Effector memory CD8-positive, alpha-beta T cell (primary cell): ENCODE data around the gene GCAT.
"Not testable (repeated sequence)": the region's sequence is repeated elsewhere in the genome, so short reads cannot be mapped to it uniquely, and the experiment has no call there.

ENCODE experiments used
- ATAC-seq: fragments of 150-1000 bp; cut with Tn5 transposase; replicated peaks from 2 replicates; pipeline ENCODE4 v1.10.0; 2021; ENCODE audit warnings: mild to moderate bottlenecking, moderate library complexity
- DNase-seq, 3 experiments: peaks; one replicate each; pipeline ENCODE4 v3.0.0; 2021
- H3K27ac Mint-ChIP-seq, 2 donors: one replicate each; pipeline ENCODE4 v1.8.0; 2022; ENCODE audit warnings: mild to moderate bottlenecking in 2 of 2, mixed read lengths in 2 of 2, moderate library complexity in 2 of 2
- H3K27me3 Mint-ChIP-seq, 2 donors: one replicate each; pipeline ENCODE4 v1.8.0; 2022; ENCODE audit warnings: mixed read lengths in 2 of 2
- H3K36me3 Mint-ChIP-seq: one replicate; pipeline ENCODE4 v1.8.0; 2022; ENCODE audit warnings: mild to moderate bottlenecking, moderate library complexity, mixed read lengths; ENCODE audit not compliant: insufficient read depth
- H3K4me1 Mint-ChIP-seq, 2 donors: one replicate each; pipeline ENCODE4 v1.8.0; 2022; ENCODE audit warnings: low read depth in 2 of 2, mixed read lengths in 2 of 2
- H3K4me3 Mint-ChIP-seq, 2 donors: one replicate each; pipeline ENCODE4 v1.8.0; 2022; ENCODE audit warnings: mild to moderate bottlenecking in 2 of 2, mixed read lengths in 2 of 2, moderate library complexity in 2 of 2
- H3K9me3 Mint-ChIP-seq, 2 donors: one replicate each; pipeline ENCODE4 v1.8.0; 2022; ENCODE audit warnings: mixed read lengths in 2 of 2

The GCAT gene

DNA sequence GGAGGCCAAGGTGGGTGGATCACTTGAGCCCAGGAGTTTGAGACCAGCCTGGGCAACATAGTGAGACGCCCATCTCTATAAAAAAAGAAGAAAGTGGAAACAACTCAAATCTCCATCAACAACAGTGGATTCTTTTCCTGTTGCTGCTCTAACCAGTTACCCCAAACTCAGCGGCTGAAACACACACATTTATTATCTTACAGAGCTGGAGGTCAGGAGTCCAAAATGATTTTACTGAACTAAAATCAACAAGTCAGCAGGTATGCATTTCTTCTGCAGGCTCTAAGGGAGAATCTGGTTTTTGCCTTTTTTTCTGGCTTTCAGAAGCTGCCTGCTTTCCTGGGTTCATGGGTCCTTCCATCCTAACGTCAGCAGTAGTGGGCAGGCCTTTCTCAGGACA is 11.7 kb upstream of the GCAT start:
- Mint-ChIP-seq H3K4me1 (peaks cover 0 to 2% of the 10 kb centered on the region in 2 donors), H3K27me3 (peaks cover 0 to 8% of the 10 kb centered on the region in 2 donors), H3K36me3 (no peaks in the 10 kb centered on the region), H3K4me3 (no peak overlapping the region), H3K27ac (no peak overlapping the region), H3K9me3 (no peaks in the 10 kb centered on the region)
- DNase-seq (no peak), ATAC-seq (no peak)

DNA sequence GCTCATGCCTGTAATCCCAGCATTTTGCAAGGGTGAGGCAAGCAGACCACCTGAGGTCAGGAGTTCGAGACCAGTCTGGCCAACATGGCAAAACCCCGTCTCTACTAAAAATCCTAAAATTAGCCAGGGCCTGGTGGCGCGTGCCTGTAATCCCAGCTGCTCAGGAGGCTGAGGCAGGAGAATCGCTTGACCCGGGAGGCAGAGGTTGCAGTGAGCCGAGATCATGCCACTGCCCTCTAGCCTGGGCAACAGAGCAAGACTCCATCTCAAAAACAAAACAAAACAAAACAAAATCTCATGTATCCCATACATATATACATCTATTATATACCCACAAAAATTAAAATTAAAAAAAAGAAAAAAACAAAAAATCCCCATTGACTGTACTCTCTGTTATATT is 10.5 kb upstream of the GCAT start:
- not testable (repeated sequence) for H3K27ac Mint-ChIP-seq, H3K27me3 Mint-ChIP-seq, H3K36me3 Mint-ChIP-seq

DNA sequence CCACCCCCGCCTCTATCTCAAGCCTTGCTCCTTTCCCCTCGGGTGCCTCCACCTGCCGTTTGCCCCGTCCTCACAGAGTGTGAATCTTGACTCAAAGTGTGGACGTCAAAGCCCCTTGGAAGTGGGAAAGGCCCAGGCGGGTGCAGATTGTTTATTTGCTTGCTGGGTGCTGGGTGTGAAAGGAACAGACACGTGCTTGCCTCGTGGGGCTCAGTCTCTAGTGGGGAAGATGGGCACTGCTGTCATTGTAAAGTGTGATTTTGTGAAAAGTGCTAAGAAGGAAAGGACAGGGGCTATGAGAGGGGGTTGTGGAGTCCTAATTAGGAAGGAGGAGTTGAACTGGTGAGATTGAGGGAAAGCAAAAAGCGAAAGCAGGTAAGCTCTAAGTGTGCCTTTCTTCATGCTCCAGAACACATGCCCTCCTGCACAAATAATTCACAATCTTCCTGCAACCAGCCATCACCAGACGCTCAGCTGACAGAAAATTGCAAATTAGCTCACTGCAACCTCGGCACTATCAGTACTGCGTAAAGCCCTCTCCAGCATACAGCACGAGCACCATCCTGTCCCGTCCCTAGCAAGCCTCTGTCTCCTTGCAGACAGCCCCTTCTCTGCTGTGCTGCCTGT is 9.7 kb upstream of the GCAT start:
- H3K36me3 Mint-ChIP-seq: no peaks in the 10 kb centered on the region
- H3K27me3 Mint-ChIP-seq: peaks cover 4 to 16% of the 10 kb centered on the region in 2 donors
- no peaks in the 10 kb centered on the region for H3K9me3 Mint-ChIP-seq
- ATAC-seq (no peak), DNase-seq (no peak)
- no peak overlapping the region for H3K27ac Mint-ChIP-seq
- H3K4me3 Mint-ChIP-seq: no peak overlapping the region
- H3K4me1 Mint-ChIP-seq: peaks cover 5 to 8% of the 10 kb centered on the region in 2 donors

More for the DNA sequence above, 10.5 kb upstream of the GCAT start:
- ATAC-seq, DNase-seq, H3K4me3 Mint-ChIP-seq, H3K4me1 Mint-ChIP-seq, H3K9me3 Mint-ChIP-seq: not testable (repeated sequence)

DNA sequence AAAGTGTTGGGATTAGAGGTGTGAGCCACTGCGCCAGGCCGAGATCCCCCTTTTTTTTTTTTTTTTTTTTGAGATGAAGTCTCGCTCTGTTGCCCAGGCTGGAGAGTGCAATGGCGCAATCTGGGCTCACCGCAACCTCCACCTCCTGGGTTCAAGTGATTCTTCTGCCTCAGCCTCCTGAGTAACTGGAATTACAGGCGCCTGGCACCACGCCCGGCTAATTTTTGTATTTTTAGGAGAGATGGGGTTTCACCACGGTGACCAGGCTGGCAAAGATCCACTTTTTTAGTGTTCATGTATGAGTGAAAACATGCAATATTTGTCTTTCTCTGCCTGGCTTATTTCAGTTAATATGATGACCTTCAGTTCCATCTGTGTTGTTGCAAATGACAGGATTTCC is 7.8 kb upstream of the GCAT start:
- not testable (repeated sequence) for H3K9me3 Mint-ChIP-seq, H3K4me3 Mint-ChIP-seq, H3K27ac Mint-ChIP-seq, ATAC-seq, DNase-seq, H3K36me3 Mint-ChIP-seq
- Mint-ChIP-seq H3K4me1 (peaks cover 14 to 16% of the 10 kb centered on the region in 2 donors), H3K27me3 (peaks cover 18 to 33% of the 10 kb centered on the region in 2 donors)

DNA sequence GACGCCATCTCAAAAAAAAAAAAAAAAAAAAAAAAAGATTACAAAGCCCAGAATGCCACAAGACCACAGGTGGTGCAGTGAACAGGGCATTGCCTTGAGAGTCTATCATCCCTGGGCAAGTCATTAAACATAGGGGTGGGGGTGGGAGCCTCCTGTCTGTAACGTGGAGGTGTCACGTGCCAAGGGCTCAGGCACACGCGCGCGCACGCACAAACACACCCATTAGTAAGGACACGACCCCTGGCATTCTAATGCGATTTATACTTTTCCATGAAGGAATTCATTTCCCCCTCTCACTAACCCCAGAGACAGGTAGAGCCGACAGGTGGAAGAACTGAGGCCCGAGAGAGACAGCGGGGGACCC is 5.8 kb upstream of the GCAT start:
- Mint-ChIP-seq H3K27ac (no peak overlapping the region), H3K4me1 (peaks cover 20 to 25% of the 10 kb centered on the region in 2 donors), H3K9me3 (no peaks in the 10 kb centered on the region), H3K27me3 (peaks cover 33 to 53% of the 10 kb centered on the region in 2 donors), H3K4me3 (peak overlapping the region; percentile 65 to 73), H3K36me3 (peaks cover 3% of the 10 kb centered on the region)
- no peak for DNase-seq
- ATAC-seq: no peak

DNA sequence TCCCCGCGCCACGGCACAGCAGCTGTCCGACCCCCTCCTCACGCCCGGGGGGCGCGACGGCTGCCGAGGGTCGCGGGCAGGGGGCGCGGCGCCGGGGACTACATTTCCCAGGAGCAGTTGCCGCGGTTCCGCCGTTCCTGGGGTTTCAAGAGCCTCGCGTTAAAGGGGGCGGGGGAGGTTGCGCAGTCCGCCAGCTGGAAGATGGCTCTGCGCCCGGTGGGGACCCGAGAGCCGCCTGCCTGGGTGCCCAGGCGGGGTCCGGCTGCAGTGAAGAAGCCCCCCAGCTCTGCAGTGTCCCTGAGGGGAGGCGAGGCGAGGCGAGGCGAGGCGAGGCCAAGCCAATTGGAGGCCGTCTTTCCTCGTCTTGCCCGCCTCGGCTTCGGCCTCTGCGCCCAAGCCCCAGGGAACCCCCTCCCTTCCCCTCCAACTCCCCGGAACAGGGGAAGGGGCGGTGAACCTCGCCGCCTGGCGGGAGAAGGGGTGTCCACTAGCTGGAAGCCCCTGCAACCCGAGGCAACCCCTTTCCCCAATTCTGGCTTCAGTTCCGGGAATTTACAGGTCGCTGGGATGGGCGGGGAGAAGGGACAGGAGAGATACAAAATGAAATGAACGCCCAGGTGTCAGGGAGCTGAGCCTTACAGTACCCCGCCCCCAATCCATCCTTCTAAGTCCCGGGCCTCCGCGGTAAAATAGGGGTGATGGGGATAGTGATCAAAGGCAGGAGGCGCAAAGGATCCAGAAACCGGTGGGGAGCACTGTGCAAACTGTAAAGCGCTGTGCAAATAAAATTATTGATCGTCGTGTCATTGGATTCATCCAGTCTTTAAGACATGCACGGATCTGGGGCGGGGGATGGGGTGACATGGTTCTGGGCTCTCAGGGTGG is 5.2 kb upstream of the GCAT start:
- no peak for ATAC-seq
- peaks cover 33 to 54% of the 10 kb centered on the region in 2 donors for H3K27me3 Mint-ChIP-seq
- H3K4me1 Mint-ChIP-seq: peaks cover 20 to 26% of the 10 kb centered on the region in 2 donors
- H3K36me3 Mint-ChIP-seq: peaks cover 3% of the 10 kb centered on the region
- peak overlapping the region; percentile 68 to 73 for H3K4me3 Mint-ChIP-seq
- no peak for DNase-seq
- H3K9me3 Mint-ChIP-seq: no peaks in the 10 kb centered on the region
- no peak overlapping the region for H3K27ac Mint-ChIP-seq

DNA sequence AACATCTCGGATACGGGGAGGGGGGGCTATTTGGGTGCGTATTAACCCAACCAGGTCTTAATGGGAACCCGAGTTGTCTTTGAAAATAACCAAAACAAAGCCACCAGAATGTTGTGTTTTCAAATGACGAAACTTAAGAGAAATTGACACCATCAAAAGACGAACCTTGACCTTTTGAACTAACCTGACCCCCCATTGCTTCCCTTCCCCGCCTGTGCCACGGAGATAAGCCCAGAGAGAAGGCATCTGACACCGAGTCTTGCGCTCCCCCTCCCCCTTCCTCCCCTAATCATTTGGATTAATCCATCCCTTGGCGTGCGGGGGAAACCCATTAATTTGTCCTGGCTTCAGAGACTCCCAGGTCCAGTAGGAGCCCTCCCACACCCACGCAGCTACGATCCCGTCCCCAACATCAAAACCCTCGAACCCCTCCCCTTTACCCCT is 4.5 kb upstream of the GCAT start:
- no peak overlapping the region for H3K27ac Mint-ChIP-seq
- peak overlapping the region; percentile 68 to 73 for H3K4me3 Mint-ChIP-seq
- no peak for ATAC-seq
- DNase-seq: no peak
- peaks cover 22 to 33% of the 10 kb centered on the region in 2 donors for H3K4me1 Mint-ChIP-seq
- H3K36me3 Mint-ChIP-seq: peaks cover 3% of the 10 kb centered on the region
- H3K27me3 Mint-ChIP-seq: peaks cover 33 to 60% of the 10 kb centered on the region in 2 donors
- no peaks in the 10 kb centered on the region for H3K9me3 Mint-ChIP-seq

DNA sequence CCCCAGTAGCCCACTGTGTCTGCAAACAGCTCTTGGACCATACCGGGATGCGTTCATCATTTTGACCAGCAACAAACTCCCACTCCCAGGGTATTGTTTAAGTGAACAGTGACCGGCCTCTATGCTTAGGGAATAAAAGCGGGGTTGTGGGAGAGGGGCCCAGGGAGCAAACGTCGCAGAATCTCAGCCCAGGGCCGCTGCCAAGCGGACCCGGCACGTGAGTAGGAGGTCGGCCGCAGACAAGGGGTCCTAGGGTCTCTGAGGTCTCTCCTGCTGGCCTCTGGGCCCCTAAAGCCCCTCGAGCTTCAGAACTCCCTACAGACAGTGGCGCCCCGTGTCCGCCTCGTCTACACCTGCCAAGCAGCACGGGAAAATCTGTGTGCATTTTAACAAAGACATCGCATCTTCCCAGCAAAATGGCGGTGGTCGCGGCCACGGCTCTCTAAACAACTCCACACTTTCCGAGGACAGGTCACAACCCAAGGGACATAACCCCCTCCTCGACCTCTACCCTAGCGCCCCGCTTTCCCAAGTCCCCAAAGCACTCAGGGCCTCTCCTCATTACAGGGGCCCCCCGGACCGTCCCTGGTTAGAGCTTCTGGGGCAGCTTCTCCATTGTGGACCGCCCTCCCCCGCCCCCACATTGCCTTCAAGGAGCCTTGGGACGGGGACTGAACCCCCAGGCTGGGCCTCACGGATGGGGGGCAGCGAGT is 3.9 kb upstream of the GCAT start:
- Mint-ChIP-seq H3K9me3 (no peaks in the 10 kb centered on the region), H3K27ac (no peak overlapping the region), H3K36me3 (peaks cover 3% of the 10 kb centered on the region), H3K4me3 (peak overlapping the region; percentile 73 to 80), H3K27me3 (peaks cover 33 to 65% of the 10 kb centered on the region in 2 donors), H3K4me1 (peaks cover 24 to 34% of the 10 kb centered on the region in 2 donors)
- ATAC-seq (no peak), DNase-seq (no peak)

DNA sequence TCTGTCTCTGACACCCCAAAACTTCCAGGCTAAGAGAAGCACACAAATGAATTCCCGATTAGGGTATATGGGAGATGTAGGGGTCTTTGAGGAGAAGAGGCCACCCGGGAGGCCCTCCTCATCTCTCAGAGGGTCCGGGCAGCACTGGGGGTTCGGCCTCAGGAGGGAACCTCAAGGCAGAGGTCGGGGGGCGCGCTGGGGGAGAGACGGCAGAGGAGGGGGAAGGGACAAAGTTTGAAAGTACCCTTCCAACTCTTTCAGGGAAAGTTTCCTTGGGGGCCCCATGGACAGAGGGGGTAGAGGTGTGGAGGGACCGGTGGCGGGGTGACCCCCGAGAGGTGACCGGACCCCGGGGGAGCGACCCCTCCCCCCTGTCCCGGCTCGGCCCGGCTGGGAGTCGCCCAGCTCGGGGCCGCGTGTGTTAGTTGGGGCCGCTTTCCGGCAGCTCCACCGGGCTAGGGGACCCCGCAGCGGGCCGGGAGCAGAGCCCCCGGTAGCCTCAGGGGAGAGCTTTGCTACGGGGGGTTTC is 3.3 kb upstream of the GCAT start:
- H3K27ac Mint-ChIP-seq: no peak overlapping the region
- H3K9me3 Mint-ChIP-seq: no peaks in the 10 kb centered on the region
- ATAC-seq (no peak), DNase-seq (no peak)
- peaks cover 3% of the 10 kb centered on the region for H3K36me3 Mint-ChIP-seq
- peaks cover 24 to 34% of the 10 kb centered on the region in 2 donors for H3K4me1 Mint-ChIP-seq
- peak overlapping the region; percentile 73 to 80 for H3K4me3 Mint-ChIP-seq
- peaks cover 33 to 71% of the 10 kb centered on the region in 2 donors for H3K27me3 Mint-ChIP-seq

DNA sequence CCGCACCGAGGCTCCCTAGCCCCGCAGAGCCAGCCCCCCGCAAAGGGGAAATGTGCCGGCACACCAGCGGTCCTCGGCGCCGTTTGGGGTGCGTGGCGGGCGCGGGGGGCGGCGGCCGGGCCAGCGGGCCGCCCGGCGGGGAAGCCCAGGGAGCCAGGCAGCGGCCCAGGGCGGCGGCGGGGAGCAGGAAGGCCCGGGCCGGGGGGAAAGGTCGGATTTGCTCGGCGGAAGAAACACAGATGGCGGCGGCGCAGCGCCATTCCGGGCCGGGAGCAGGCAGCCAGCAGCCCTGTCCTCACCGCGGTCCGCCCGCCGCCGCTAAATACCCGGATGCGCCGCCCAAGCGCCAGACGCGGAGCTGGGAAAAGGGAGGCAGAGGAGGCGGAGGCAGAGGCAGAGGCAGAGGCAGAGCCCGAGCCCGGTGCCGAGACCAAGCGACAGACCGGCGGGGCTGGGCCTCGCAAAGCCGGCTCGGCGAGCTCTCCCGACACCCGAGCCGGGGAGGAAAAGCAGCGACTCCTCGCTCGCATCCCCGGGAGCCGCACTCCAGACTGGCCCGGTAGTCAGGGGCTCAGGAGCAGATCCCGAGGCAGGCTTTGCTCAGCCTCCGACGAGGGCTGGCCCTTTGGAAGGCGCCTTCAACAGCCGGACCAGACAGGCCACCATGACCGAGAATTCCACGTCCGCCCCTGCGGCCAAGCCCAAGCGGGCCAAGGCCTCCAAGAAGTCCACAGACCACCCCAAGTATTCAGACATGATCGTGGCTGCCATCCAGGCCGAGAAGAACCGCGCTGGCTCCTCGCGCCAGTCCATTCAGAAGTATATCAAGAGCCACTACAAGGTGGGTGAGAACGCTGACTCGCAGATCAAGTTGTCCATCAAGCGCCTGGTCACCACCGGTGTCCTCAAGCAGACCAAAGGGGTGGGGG is 2.6 kb upstream of the GCAT start:
- DNase-seq: peak; percentile 36 to 48 (median 43)
- H3K27me3 Mint-ChIP-seq: peaks cover 33 to 76% of the 10 kb centered on the region in 2 donors
- peak; percentile 29 for ATAC-seq
- H3K27ac Mint-ChIP-seq: no peak overlapping the region
- H3K36me3 Mint-ChIP-seq: peaks cover 3% of the 10 kb centered on the region
- H3K4me1 Mint-ChIP-seq: peaks cover 24 to 34% of the 10 kb centered on the region in 2 donors
- H3K9me3 Mint-ChIP-seq: no peaks in the 10 kb centered on the region
- peak overlapping the region; percentile 73 to 80 for H3K4me3 Mint-ChIP-seq

DNA sequence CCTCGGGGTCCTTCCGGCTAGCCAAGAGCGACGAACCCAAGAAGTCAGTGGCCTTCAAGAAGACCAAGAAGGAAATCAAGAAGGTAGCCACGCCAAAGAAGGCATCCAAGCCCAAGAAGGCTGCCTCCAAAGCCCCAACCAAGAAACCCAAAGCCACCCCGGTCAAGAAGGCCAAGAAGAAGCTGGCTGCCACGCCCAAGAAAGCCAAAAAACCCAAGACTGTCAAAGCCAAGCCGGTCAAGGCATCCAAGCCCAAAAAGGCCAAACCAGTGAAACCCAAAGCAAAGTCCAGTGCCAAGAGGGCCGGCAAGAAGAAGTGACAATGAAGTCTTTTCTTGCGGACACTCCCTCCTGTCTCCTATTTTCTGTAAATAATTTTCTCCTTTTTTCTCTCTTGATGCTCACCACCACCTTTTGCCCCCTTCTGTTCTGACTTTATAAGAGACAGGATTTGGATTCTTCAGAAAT is 1.9 kb upstream of the GCAT start:
- no peaks in the 10 kb centered on the region for H3K9me3 Mint-ChIP-seq
- peaks cover 24 to 34% of the 10 kb centered on the region in 2 donors for H3K4me1 Mint-ChIP-seq
- H3K27me3 Mint-ChIP-seq: peaks cover 33 to 71% of the 10 kb centered on the region in 2 donors
- DNase-seq (no peak), ATAC-seq (no peak)
- no peak overlapping the region for H3K27ac Mint-ChIP-seq
- peak overlapping the region; percentile 73 to 80 for H3K4me3 Mint-ChIP-seq
- H3K36me3 Mint-ChIP-seq: peaks cover 3% of the 10 kb centered on the region
